Sigmoid colon (tissue), 3 donors: ENCODE data around the gene SH3RF3.

Experiments
- POLR2A ChIP-seq, 2 donors: fragments of 450-650 bp; IDR thresholded peaks; one replicate each; pipeline ENCODE4 v1.6.1; 2016; ENCODE audit warnings: antibody characterized with exemption in 2 of 2, mild to moderate bottlenecking in 2 of 2, moderate library complexity in 2 of 2
- TF ChIP-seq, protein P1 (sequence below), 4 experiments: fragments of 450-650 bp in 3 of 4; fragments of 200-600 bp in 1 of 4; IDR thresholded peaks; one replicate each; pipeline ENCODE4 v1.5.1; 2016 to 2019; ENCODE audit warnings: antibody characterized with exemption in 4 of 4, mild to moderate bottlenecking in 3 of 4, moderate library complexity in 2 of 4

GRCh38 chr2:109523121-109523520, 394.1 kb downstream of the SH3RF3 start:
- TF ChIP-seq, protein P1, sequence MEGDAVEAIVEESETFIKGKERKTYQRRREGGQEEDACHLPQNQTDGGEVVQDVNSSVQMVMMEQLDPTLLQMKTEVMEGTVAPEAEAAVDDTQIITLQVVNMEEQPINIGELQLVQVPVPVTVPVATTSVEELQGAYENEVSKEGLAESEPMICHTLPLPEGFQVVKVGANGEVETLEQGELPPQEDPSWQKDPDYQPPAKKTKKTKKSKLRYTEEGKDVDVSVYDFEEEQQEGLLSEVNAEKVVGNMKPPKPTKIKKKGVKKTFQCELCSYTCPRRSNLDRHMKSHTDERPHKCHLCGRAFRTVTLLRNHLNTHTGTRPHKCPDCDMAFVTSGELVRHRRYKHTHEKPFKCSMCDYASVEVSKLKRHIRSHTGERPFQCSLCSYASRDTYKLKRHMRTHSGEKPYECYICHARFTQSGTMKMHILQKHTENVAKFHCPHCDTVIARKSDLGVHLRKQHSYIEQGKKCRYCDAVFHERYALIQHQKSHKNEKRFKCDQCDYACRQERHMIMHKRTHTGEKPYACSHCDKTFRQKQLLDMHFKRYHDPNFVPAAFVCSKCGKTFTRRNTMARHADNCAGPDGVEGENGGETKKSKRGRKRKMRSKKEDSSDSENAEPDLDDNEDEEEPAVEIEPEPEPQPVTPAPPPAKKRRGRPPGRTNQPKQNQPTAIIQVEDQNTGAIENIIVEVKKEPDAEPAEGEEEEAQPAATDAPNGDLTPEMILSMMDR (IDR thresholded peaks at IDR 0.05), result no peak
- TF ChIP-seq POLR2A (IDR thresholded peaks at IDR 0.05), result no peak
